Body of pancreas (tissue), 4 donors: ENCODE results near the gene CLMN. TPM values are rescaled to one million over a fixed set of nuclear protein-coding genes. Genes with fewer than 3 reads are reported as not detected.
A peak's percentile ranks its signal among the peaks of the same experiment; 100 is the strongest.

Experiments used
- ATAC-seq: fragments of 150-250 bp; one replicate; pipeline ENCODE4 v1.9.1; 2016
- DNase-seq, 4 donors: peaks; one replicate each; pipeline ENCODE4 v3.0.0-alpha.2; 2019
- H3K27ac ChIP-seq, 4 donors: fragments of 200-600 bp; sonication (generic); 1 replicate in 3 of 4; 2 replicates in 1 of 4; pipeline versions ENCODE4 v1.5.1 to v1.6.1; 2016 to 2019; ENCODE audit warnings: mild to moderate bottlenecking in 1 of 4, mixed read lengths in 1 of 4, moderate library complexity in 1 of 4
- H3K27me3 ChIP-seq, 2 donors: fragments of 200-600 bp; sonication (generic); one replicate each; pipeline ENCODE4 v1.6.0; 2016; ENCODE audit warnings: mild to moderate bottlenecking in 1 of 2
- H3K36me3 ChIP-seq, 2 donors: fragments of 200-600 bp; sonication (generic); replicated peaks in 1 of 2; 2 replicates each; pipeline ENCODE4 v1.5.1; 2016; ENCODE audit warnings: low read depth in 2 of 2; ENCODE audit not compliant: insufficient read depth in 1 of 2
- H3K4me1 ChIP-seq: fragments of 200-600 bp; sonication (generic); one replicate; pipeline ENCODE4 v1.6.0; 2016
- H3K4me3 ChIP-seq, 2 donors: fragments of 200-600 bp; sonication (generic); 1 replicate in 1 of 2; 2 replicates in 1 of 2; pipeline ENCODE4 v1.5.1; 2016 to 2019
- H3K9me3 ChIP-seq, 3 donors: fragments of 200-600 bp; sonication (generic); 1 replicate in 2 of 3; 2 replicates in 1 of 3; pipeline ENCODE4 v1.5.1; 2016
- CTCF ChIP-seq, 7 experiments: fragments of 450-650 bp in 4 of 7; fragments of 200-600 bp in 3 of 7; sonication (generic) in 3 of 7; IDR thresholded peaks; one replicate each; pipeline ENCODE4 v1.5.1; 2016 to 2019; ENCODE audit warnings: antibody characterized with exemption in 7 of 7
- POLR2A ChIP-seq, 3 donors: fragments of 450-650 bp; IDR thresholded peaks; one replicate each; pipeline ENCODE4 v1.6.1; 2016; ENCODE audit warnings: antibody characterized with exemption in 3 of 3, mild to moderate bottlenecking in 2 of 3
- WGBS, 2 donors: methylation state at CpG; one replicate each; pipeline ENCODE4 v1.1.5; 2017; 5-methylcytosine and 5-hydroxymethylcytosine counted together
- intact Hi-C: fragments of 100-400 bp; cut with DNase I; formaldehyde crosslinking; loops from one replicate; pipeline ENCODE4 v1.15.1; 2023
- total RNA-seq, 2 donors: library from RNA; depleted of rRNA; stranded (reverse); fragments of >200 nt; gene quantifications; one replicate each; pipeline ENCODE4 v1.1.0, GENCODE V29; 2016

The CLMN gene
- total RNA-seq, 2 donors from 2014 or later, result 53.7 to 54.7 TPM

- Histone ChIP-seq H3K27ac (peak overlapping the region in 3 of 4 donors; percentile 29 to 65 (median 51)), H3K27me3 (no peaks in the 10 kb centered on the region), H3K36me3 (no peaks in the 10 kb centered on the region), H3K4me1 (peaks cover 62% of the 10 kb centered on the region), H3K4me3 (no peak overlapping the region), H3K9me3 (no peaks in the 10 kb centered on the region)
- DNase-seq (no peak), ATAC-seq (no peak)
- intact Hi-C loops, result no loop called here
- TF ChIP-seq POLR2A (IDR thresholded peaks at IDR 0.05) (no peak), CTCF (IDR thresholded peaks at IDR 0.05) (no peak)
Observed at GRCh38 chr14:95137164-95137803, 182.4 kb downstream of the CLMN start.

- ATAC-seq, result peak; percentile 21
- WGBS, 2 donors, result 71 to 96% methylated on average over 1 of the region's 1 CpG
- intact Hi-C loops, result no loop called here
- Histone ChIP-seq H3K27me3 (no peaks in the 10 kb centered on the region), H3K4me3 (no peak overlapping the region), H3K27ac (no peak overlapping the region), H3K4me1 (peaks cover 57% of the 10 kb centered on the region), H3K9me3 (no peaks in the 10 kb centered on the region), H3K36me3 (no peaks in the 10 kb centered on the region)
- TF ChIP-seq POLR2A (IDR thresholded peaks at IDR 0.05), result no peak
- no peak for TF ChIP-seq CTCF (IDR thresholded peaks at IDR 0.05)
- DNase-seq, result no peak
Observed at GRCh38 chr14:95136631-95137030, 183.1 kb downstream of the CLMN start.

GRCh38 chr14:95134304-95134933, 185.3 kb downstream of the CLMN start:
- WGBS, 2 donors, result 90 to 93% methylated on average over 8 of the region's 8 CpGs
- peaks cover 42% of the 10 kb centered on the region for H3K4me1 ChIP-seq
- peak overlapping the region in 1 of 4 donors; percentile 24 for H3K27ac ChIP-seq
- H3K27me3 ChIP-seq, result no peaks in the 10 kb centered on the region
- intact Hi-C loops, result no loop called here
- no peak for TF ChIP-seq CTCF (IDR thresholded peaks at IDR 0.05)
- no peak for TF ChIP-seq POLR2A (IDR thresholded peaks at IDR 0.05)
- DNase-seq (no peak), ATAC-seq (no peak)
- H3K4me3 ChIP-seq, result no peak overlapping the region
- no peaks in the 10 kb centered on the region for H3K36me3 ChIP-seq
- no peaks in the 10 kb centered on the region for H3K9me3 ChIP-seq

GRCh38 chr14:95133282-95133681, 186.4 kb downstream of the CLMN start:
- no peak for ATAC-seq
- H3K36me3 ChIP-seq, result no peaks in the 10 kb centered on the region
- H3K9me3 ChIP-seq, result no peaks in the 10 kb centered on the region
- no peaks in the 10 kb centered on the region for H3K27me3 ChIP-seq
- WGBS, 2 donors, result 87% methylated on average over 2 of the region's 2 CpGs
- DNase-seq, result no peak
- H3K4me1 ChIP-seq, result peaks cover 50% of the 10 kb centered on the region
- intact Hi-C loops, result no loop called here
- no peak overlapping the region for H3K27ac ChIP-seq
- TF ChIP-seq CTCF (IDR thresholded peaks at IDR 0.05) (no peak), POLR2A (IDR thresholded peaks at IDR 0.05) (no peak)
- no peak overlapping the region for H3K4me3 ChIP-seq

- H3K36me3 ChIP-seq, result no peaks in the 10 kb centered on the region
- DNase-seq (no peak), ATAC-seq (no peak)
- TF ChIP-seq POLR2A (IDR thresholded peaks at IDR 0.05) (no peak), CTCF (IDR thresholded peaks at IDR 0.05) (no peak)
- intact Hi-C loops, result no loop called here
- H3K4me3 ChIP-seq, result no peak overlapping the region
- H3K27me3 ChIP-seq, result no peaks in the 10 kb centered on the region
- 88 to 89% methylated on average over 5 of the region's 5 CpGs for WGBS, 2 donors
- no peak overlapping the region for H3K27ac ChIP-seq
- H3K9me3 ChIP-seq, result no peaks in the 10 kb centered on the region
- H3K4me1 ChIP-seq, result peaks cover 51% of the 10 kb centered on the region
Observed at GRCh38 chr14:95132760-95133159, 186.9 kb downstream of the CLMN start.
